ENCODE results near the gene EYA4. TPM values are rescaled to one million over a fixed set of nuclear protein-coding genes. Genes with fewer than 3 reads are reported as not detected.

EYA4 gene
- total RNA-seq, 4 donors from 2014 or later: 1.4 to 3.1 (median 1.6) TPM

GRCh38 chr6:133358574-133359150 lies 117.5 kb downstream of the EYA4 start:
- Histone ChIP-seq H3K9me3 (no peaks in the 10 kb centered on the region), H3K36me3 (no peaks in the 10 kb centered on the region), H3K27ac (no peak overlapping the region), H3K27me3 (no peaks in the 10 kb centered on the region), H3K4me1 (no peaks in the 10 kb centered on the region), H3K4me3 (no peak overlapping the region)
- WGBS, 2 donors (ENCODE audit: low coverage in 1 of 2): 52 to 78% methylated on average over 4 to 5 of the region's 5 CpGs
- ATAC-seq: no peak
- no peak for TF ChIP-seq EP300 (IDR thresholded peaks at IDR 0.05)
- no peak for TF ChIP-seq POLR2A (IDR thresholded peaks at IDR 0.05)
- TF ChIP-seq CTCF (IDR thresholded peaks at IDR 0.05): no peak
- TF ChIP-seq POLR2AphosphoS5 (IDR thresholded peaks at IDR 0.05): no peak

- TF ChIP-seq POLR2A (IDR thresholded peaks at IDR 0.05) (no peak), EP300 (IDR thresholded peaks at IDR 0.05) (no peak), CTCF (IDR thresholded peaks at IDR 0.05) (no peak), POLR2AphosphoS5 (IDR thresholded peaks at IDR 0.05) (no peak)
- no peak overlapping the region for H3K27ac ChIP-seq
Observed at GRCh38 chr6:133359256-133359655, 118.1 kb downstream of the EYA4 start.

GRCh38 chr6:133359760-133360159 lies 118.6 kb downstream of the EYA4 start:
- H3K4me1 ChIP-seq: no peaks in the 10 kb centered on the region
- no peak overlapping the region for H3K4me3 ChIP-seq
- no peaks in the 10 kb centered on the region for H3K36me3 ChIP-seq
- no peaks in the 10 kb centered on the region for H3K27me3 ChIP-seq
- 88 to 89% methylated on average over 1 of the region's 1 CpG for WGBS, 2 donors (ENCODE audit: low coverage in 1 of 2)
- no peak for ATAC-seq
- no peaks in the 10 kb centered on the region for H3K9me3 ChIP-seq
- no peak for TF ChIP-seq CTCF (IDR thresholded peaks at IDR 0.05)
- TF ChIP-seq POLR2AphosphoS5 (IDR thresholded peaks at IDR 0.05): no peak
- no peak for TF ChIP-seq POLR2A (IDR thresholded peaks at IDR 0.05)
- no peak overlapping the region for H3K27ac ChIP-seq

More at GRCh38 chr6:133359256-133359655, 118.1 kb downstream of the EYA4 start:
- 71 to 83% methylated on average over 1 of the region's 1 CpG for WGBS, 2 donors (ENCODE audit: low coverage in 1 of 2)
- no peak for ATAC-seq
- Histone ChIP-seq H3K4me1 (no peaks in the 10 kb centered on the region), H3K36me3 (no peaks in the 10 kb centered on the region), H3K4me3 (no peak overlapping the region), H3K9me3 (no peaks in the 10 kb centered on the region), H3K27me3 (no peaks in the 10 kb centered on the region)

GRCh38 chr6:133360194-133360593 lies 119.0 kb downstream of the EYA4 start:
- Histone ChIP-seq H3K27me3 (no peaks in the 10 kb centered on the region), H3K4me3 (no peak overlapping the region), H3K9me3 (no peaks in the 10 kb centered on the region), H3K4me1 (no peaks in the 10 kb centered on the region), H3K27ac (no peak overlapping the region), H3K36me3 (no peaks in the 10 kb centered on the region)
- no peak for TF ChIP-seq EP300 (IDR thresholded peaks at IDR 0.05)
- no peak for TF ChIP-seq POLR2A (IDR thresholded peaks at IDR 0.05)
- TF ChIP-seq CTCF (IDR thresholded peaks at IDR 0.05): no peak
- TF ChIP-seq POLR2AphosphoS5 (IDR thresholded peaks at IDR 0.05): no peak
- no peak for ATAC-seq
- 68 to 88% methylated on average over 5 of the region's 5 CpGs for WGBS, 2 donors (ENCODE audit: low coverage in 1 of 2)

- ATAC-seq: no peak
- Histone ChIP-seq H3K9me3 (no peaks in the 10 kb centered on the region), H3K27me3 (no peaks in the 10 kb centered on the region), H3K36me3 (no peaks in the 10 kb centered on the region), H3K27ac (no peak overlapping the region), H3K4me3 (no peak overlapping the region), H3K4me1 (no peaks in the 10 kb centered on the region)
- TF ChIP-seq POLR2A (IDR thresholded peaks at IDR 0.05): no peak
- no peak for TF ChIP-seq POLR2AphosphoS5 (IDR thresholded peaks at IDR 0.05)
- TF ChIP-seq EP300 (IDR thresholded peaks at IDR 0.05): no peak
- no peak for TF ChIP-seq CTCF (IDR thresholded peaks at IDR 0.05)
- WGBS, 2 donors (ENCODE audit: low coverage in 1 of 2): 83 to 100% methylated on average over 1 to 3 of the region's 4 CpGs
Observed at GRCh38 chr6:133362813-133363212, 121.7 kb downstream of the EYA4 start.
